ENCODE results near the gene SKAP1.
"Not testable (repeated sequence)": the region's sequence is repeated elsewhere in the genome, so short reads cannot be mapped to it uniquely, and the experiment has no call there.

Gene SKAP1

DNA sequence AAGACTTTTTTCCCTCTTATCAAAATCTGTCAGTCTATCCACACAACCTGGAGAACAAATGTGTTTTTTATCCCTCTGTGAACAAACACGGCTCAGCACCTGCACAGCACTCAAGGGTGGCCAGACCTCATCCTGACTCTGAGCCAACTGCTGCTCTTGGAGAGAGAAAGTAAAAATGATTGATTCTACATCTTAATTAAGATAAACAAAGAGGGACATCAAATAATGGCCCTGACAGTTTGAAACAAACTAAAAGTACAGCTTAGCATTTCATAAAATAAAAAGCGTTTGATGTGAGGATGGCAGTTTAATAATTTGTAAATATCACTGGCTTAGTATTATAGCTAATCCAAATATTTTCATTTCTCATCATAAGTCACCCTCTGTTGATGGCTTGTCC, 216.2 kb downstream of the SKAP1 start:
- no peak for DNase-seq

DNA sequence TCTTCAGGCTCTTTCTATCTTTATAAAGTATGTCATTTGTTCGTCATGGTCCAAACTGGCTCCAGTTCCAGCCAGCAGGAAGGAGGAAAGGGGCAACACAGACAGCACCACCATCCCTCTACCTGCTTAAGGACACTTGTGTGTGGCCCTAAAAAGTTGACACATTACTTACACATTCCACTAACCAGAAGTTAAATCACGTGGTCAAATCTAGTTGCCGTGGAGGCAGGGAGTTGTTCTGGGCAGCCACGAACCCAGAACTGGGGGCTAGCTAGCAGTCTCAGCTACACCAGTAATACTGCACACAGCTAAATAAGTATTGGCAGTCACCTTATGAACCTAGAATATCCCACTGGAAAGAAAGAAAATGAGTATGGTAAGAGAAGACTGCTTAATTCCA, 218.2 kb downstream of the SKAP1 start:
- DNase-seq = no peak

DNA sequence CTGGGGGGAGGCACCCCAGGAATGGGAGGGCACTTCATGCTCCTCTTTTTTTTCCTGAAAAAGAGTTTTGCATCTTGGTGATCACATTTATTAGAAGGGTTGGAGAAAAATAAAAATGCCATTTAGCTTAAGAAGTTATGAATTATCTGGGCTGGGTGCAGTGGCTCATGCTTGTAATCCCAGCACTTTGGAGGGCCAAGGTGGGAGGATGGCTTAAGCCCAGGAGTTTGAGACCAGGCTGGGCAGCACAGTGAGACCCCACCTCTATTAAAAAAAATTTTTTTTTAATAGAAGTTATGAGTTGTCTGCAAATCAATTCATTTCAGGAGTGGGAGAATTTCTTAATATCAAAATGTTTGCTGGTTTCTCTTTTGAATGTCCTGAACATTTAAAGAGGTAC, 219.0 kb downstream of the SKAP1 start:
- no peak for DNase-seq

DNA sequence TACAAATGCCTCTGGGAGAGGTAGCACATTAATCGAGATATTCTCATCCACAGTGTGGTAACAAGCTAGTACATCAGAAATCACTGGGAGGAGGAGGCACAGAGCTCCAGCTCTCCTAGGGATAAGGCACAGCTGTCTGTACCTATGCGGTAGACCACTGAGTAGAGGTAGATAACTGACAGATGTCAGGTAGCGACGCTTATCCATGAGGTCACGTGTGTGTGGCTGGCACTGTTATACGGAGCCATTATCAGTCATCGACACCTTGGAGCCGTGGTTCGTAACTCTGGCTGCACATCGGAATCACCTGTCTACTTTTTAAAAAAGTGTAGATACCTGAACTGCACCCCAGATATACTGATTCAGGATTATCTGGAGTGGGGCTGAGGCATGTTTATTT, 220.0 kb downstream of the SKAP1 start:
- DNase-seq = no peak

DNA sequence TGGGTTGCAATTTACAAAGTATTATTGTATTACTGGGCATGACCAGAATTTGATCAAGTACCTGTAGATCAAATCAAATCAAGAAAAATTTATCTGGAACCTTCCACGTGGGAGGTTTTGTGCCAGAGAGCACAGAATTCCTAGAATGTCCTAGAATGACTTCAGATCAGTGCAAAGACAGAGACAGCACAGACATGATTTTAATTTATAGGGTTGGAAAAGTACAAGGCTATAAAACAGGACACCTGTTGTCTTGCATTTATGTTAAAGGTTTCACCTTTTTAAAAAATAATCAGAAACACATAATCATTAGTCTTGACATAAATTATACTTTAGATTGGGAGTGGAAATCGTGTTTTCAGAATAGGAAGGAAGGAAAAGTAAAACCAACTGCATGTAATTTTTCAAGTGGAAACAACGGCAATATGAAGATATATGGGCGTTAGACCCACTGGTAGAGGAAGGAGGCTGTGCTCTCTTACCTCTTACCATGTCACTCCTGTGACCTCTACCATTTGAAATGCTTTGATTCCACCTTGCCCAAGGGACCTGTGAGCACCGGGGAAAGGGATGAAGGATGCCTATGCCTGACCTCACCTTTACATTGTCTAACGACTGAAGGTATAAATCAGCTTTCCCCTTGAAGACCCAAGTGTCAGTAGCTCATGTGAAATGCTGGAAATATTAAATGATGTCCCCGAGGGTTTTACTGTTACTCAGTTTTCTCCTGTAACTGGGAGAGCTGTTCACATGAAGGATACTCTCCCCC, 222.1 kb downstream of the SKAP1 start:
- DNase-seq = no peak

DNA sequence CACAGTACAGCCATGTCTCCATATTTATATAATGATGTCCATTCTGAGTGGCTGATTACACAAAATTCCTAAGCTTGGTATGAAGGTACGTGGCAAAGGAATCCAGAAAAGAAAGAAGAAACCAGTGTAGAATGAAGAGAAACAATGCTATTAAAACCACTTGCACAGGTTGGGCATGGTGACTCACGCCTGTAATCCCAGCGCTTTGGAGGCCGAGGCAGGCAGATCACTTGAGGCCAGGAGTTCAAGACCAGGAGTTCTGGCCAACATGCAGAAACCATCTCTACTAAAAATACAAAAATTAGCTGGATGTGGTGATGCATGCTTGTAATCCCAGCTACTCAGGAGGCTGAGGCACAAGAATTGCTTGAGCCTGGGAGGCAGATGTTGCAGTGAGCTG, 223.0 kb downstream of the SKAP1 start:
- DNase-seq = not testable (repeated sequence)

- no peak for DNase-seq
Measured at GRCh38 chr17:48202959-48203358, 227.1 kb downstream of the SKAP1 start.

GRCh38 chr17:48198950-48199541, 231.0 kb downstream of the SKAP1 start:
- no peak for DNase-seq

DNA sequence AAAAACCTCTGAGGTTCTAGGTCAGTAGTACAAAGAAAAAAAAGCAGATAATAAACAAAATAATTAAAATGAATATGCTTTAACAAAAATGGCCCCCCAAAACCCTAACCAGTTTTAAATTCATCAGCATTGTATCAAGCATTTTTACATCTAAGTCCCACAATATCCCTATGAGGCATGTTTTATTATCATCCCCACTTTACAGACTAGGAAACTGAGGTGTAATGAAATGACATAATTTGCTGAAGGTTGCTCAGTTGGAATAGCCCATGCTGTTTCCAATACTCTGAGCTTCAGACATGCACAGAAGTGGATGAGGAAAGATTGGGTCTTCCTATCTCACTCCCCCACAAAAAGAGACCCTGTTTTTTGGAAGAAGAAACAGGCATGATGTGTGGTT, 234.1 kb downstream of the SKAP1 start:
- no peak for DNase-seq

GRCh38 chr17:48194097-48194550, 235.9 kb downstream of the SKAP1 start:
- no peak for DNase-seq

GRCh38 chr17:48192321-48192731, 237.7 kb downstream of the SKAP1 start:
- peak in 19 of 56 donors; percentile 1 to 45 (median 5) for DNase-seq

- no peak for DNase-seq
Measured at GRCh38 chr17:48191362-48191761, 238.7 kb downstream of the SKAP1 start.

DNA sequence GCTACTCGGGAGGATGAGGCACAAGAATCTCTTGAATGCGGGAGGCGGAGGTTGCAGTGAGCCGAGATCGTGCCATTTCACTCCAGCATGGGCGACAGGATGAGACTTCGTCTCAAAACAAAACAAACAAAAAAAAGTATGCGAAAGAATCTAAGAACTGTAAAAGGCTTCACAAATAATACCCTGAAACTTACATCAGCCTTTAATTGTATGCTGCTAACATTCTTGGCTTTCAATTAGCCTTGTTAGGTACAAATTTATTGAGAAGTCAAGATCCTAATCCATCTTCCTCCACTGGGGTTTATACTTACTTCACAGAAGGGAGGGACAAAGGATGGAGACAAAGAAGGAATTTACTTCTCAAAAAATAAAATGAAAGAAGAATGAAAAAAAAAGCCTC, 239.1 kb downstream of the SKAP1 start:
- DNase-seq = no peak

DNA sequence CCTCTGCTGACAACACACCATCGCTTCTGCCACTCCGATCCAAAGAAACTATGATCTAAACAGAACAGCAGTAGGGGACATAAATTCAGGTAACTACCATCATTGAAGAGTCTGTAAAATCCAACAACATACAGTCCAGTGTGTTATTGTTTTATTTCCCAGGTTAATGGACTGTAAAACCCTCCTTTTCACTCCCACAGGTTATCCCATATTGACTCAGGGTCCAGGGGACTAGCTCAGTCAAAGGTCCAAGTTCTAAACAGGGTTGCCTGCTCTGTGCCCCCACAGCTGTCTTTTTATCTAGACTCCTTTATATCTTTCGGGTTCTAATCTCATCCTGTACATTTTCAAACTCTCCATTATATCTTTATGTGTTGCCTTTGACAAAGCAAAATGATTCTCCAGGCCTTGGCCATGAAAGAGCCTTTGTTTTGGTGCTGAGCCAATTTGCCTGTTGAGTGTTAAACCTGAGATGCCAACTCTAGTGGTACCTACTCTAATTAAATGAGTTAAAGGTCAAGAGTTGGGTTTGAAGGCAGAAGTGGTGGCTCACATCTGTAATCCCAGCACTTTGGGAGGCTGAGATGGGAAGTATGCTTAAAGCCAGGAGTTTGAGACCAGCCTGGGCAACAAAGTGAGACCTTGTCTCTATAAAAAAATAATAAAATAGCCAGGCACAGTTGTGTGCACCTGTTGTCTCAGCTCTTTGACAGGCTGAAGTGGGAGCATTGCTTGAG, 242.0 kb downstream of the SKAP1 start:
- DNase-seq = no peak

- DNase-seq = not testable (repeated sequence)
Measured at GRCh38 chr17:48186317-48186716, 243.7 kb downstream of the SKAP1 start.

DNA sequence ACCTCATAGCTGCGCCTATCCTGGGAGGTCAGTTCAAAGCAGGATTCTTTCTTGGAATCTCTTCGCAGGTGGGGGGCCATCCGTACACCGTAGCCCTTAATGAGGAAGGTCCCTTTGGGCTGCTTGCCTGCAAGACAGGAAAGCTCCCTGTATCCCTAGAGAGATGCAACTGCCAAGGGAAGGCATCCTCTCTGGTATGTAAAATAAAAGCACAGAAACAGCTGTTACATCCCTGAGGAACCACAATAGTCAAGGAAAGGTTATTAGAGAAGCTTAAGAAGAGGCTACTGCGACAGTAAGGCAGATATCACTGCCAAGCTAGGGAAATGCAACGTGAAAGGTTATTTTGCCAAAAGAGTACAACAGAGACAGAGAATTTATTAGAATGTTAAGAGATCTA, 245.3 kb downstream of the SKAP1 start:
- no peak for DNase-seq

GRCh38 chr17:48181653-48182052, 248.4 kb downstream of the SKAP1 start:
- DNase-seq = no peak

DNA sequence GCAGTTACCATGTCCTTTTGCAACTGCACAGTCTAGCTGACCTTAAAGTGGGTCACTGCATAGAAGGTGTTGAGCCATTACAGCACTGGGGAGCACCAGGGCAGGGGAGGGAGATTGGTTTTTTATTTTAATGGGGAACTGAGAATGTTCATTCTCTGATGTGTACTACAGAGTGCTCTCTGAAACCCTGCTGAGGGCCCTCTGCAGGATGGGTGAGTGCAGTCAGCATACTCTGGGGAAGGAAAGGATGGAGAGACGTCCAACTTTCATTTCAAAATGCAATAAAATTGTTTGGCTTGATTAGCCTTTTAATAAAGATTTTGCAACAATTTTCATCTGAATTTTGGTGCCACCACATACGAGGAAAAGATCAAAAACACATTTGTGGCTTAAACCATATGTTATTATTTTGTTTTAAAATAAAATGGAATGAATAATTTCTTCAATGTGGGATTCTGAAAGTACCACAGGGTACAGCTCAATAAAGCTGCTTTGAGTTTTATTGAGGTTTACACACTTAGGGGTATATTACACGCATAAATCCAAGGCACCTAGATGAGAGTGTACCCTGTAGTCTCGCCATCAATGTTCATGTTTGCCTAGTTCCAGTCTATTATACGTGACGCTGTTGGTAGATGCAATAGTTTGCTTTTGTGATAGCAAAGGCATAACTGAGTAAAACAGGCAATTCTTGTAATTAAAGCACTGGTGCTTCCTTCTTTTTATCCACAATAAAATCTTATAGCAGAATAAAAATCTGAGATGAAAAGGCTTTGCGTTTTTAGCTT, 249.0 kb downstream of the SKAP1 start:
- DNase-seq = no peak

DNA sequence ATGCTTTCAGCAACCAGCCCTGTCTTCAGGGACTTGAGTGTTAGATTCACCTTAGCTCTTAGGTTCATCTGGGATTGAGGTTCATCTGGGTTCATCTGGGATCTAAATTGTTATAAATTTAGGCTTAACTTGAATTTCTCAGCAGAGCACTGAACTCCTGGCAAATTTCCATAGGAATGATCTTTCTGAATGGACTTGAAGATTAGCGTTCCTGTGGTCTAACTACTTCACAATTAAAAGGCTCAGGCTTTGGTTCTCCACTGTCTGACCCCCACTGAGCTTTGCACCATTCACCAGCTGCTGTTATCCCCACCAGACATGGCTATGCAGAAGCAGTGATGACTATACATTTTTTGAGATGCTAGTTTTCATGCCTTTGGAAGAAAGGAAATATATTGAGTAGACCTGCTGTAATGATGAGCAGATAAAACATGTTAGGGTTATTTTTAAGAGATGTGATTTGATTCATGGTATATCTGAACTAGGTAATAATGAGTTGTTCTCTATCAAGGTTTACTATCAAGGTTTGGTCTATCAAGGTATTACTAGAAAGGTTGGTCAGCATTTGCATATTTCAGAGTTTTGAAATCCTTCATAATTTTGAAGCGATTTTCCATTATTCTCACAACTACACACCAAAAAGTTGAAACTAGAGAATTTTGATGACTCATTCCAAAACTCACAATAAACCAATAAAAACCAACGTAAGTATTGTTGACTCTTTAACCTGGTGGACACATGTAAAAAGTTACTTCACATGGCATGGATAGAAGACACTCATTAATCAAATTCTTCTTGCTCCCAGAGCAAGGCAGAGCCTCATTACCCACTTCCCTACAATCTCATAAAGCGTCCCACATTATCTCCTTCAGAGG, 250.7 kb downstream of the SKAP1 start:
- DNase-seq = no peak

GRCh38 chr17:48178317-48178716, 251.7 kb downstream of the SKAP1 start:
- no peak for DNase-seq

DNA sequence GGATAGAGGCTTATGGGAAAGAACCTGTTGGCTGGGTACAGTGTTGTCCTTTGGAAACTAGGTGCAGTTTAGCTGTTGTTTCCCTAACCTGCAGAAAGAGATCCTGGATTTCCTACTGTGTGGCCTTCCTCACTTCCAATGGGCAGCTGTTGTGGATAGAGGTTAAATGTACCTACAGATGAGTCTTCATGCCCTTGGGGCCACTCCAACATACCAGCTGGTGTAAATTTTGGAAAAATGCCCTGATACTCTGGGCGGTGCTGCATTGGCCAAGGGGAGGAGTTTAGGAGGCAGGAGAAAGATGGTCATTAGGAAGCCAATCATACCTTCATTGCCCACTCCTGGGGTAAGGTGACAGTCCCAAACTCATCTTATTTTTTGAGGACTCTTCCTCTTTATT, 252.2 kb downstream of the SKAP1 start:
- no peak for DNase-seq

Measured in nucleus accumbens (tissue), 56 donors.